Body of pancreas (tissue), 4 donors: ENCODE data around the gene ACSF3.

Experiments
- CTCF ChIP-seq, 7 experiments: fragments of 450-650 bp in 4 of 7; fragments of 200-600 bp in 3 of 7; sonication (generic) in 3 of 7; IDR thresholded peaks; one replicate each; pipeline ENCODE4 v1.5.1; 2016 to 2019; ENCODE audit warnings: antibody characterized with exemption in 7 of 7
- POLR2A ChIP-seq, 3 donors: fragments of 450-650 bp; IDR thresholded peaks; one replicate each; pipeline ENCODE4 v1.6.1; 2016; ENCODE audit warnings: antibody characterized with exemption in 3 of 3, mild to moderate bottlenecking in 2 of 3

- TF ChIP-seq CTCF (IDR thresholded peaks at IDR 0.05) (no peak), POLR2A (IDR thresholded peaks at IDR 0.05) (no peak)
These were observed 41.5 kb downstream of the ACSF3 start for GRCh38 chr16:89135166-89135565.
